ENCODE results near the gene NUDT22.
"Not testable (repeated sequence)": the region's sequence is repeated elsewhere in the genome, so short reads cannot be mapped to it uniquely, and the experiment has no call there.

The NUDT22 gene

DNA sequence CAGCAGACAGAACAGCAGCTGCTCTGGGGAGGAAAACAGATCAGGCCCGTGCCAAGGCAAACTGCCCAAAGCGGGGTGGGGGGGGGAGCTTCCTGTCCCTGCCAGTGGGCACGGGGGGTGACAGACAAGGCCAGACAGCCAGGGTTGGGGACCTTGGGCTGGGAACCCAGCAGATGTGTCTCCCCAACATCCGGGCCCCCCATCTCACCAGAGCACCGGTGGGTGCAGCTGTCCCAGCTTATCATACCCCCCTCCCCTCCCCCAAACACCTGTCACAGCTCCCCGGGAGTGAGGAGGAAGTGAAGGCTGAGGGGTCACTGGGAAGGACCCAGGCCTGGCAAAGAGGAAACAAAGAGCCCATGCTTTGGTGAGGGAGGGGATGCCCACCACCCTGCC lies 19.3 kb downstream of the NUDT22 start:
- WGBS (ENCODE audit: extremely low coverage, insufficient coverage, low lambda C conversion rate): no CpG with 5 or more reads among the region's 6 CpGs
- no peak overlapping the region for H2BK15ac ChIP-seq (replicated peaks; ENCODE audit: low read depth)
- peak overlapping the region; percentile 75 for H3K23ac ChIP-seq (ENCODE audit: low read length)
- H2BK5ac ChIP-seq (ENCODE audit: low read length): no peak overlapping the region
- no peak overlapping the region for H2BK120ac ChIP-seq (ENCODE audit: low read depth, low read length)
- peak overlapping the region; percentile 35 for H3K4me2 ChIP-seq (ENCODE audit: low read length)
- no peak overlapping the region for H4K5ac ChIP-seq (ENCODE audit: low read length)
- H3K4ac ChIP-seq (ENCODE audit: low read depth, low read length): no peak overlapping the region
- no peak overlapping the region for H4K8ac ChIP-seq (ENCODE audit: low read depth, low read length)
- no peaks in the 10 kb centered on the region for H3K27me3 ChIP-seq (ENCODE audit: insufficient read depth, low read length, poor library complexity)
- no peak overlapping the region for H2AK5ac ChIP-seq (ENCODE audit: low read length)
- peak overlapping the region; percentile 98 for H3K56ac ChIP-seq (ENCODE audit: low read length)
- H3K79me1 ChIP-seq (ENCODE audit: low read length): peaks cover 7% of the 10 kb centered on the region
- no peak overlapping the region for H3K18ac ChIP-seq (ENCODE audit: low read length)
- H3K4me1 ChIP-seq (ENCODE audit: control insufficient read depth, low read depth, low read length): peaks cover 14% of the 10 kb centered on the region
- H3K79me2 ChIP-seq (ENCODE audit: control insufficient read depth, insufficient read depth, low read length): peaks cover 23% of the 10 kb centered on the region
- peak overlapping the region; percentile 94 for H3K4me3 ChIP-seq (ENCODE audit: low read length)
- no peak overlapping the region for H3K27ac ChIP-seq (ENCODE audit: low read depth, low read length)
- H3K9ac ChIP-seq (ENCODE audit: low read length): peak overlapping the region; percentile 95
- no peak for DNase-seq
- H3K36me3 ChIP-seq (ENCODE audit: control insufficient read depth, insufficient read depth, low read length): peaks cover 1% of the 10 kb centered on the region

DNA sequence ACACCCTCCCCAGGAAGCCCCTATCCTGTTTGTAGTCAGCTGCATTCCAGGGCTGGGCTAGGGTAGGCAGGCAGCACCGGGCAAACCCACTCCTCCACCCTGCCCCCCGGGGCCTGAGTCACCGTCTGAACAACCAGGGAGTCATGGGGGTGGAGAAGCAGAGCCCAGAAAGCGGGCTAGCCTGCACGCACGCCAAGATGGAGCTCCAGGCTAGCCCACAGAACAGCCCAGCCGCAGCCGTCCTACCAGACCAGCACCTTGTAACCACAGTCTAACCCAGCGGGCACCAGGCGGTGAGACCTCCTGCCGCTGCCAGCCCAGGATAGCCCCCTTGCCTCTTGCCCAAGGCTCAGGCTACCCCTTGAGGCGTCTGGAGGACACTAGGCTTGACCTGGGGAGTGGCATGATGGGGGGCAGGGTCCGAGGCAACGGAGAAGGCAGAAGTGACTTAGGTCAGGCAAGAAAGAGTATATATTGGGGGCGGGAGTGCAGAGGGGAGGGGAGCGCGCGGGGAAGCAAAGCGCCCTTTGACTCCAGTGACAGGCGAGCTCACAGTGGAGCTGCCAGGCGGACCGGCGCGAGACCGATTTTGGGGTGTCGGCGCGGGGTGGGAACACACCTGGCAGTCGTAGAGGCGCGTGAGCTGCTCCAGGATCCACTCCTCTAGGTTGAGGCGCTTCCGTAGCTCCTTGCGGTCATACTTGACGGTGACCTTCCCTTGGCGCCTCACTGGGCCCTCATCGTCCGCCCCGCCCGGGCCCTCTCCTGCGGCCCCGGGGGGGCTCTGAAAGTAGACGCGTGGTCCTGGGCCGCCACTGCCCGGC lies 19.9 kb downstream of the NUDT22 start:
- Histone ChIP-seq H4K5ac (ENCODE audit: low read length) (no peak overlapping the region), H3K23ac (ENCODE audit: low read length) (peak overlapping the region; percentile 75), H4K8ac (ENCODE audit: low read depth, low read length) (no peak overlapping the region), H2AK5ac (ENCODE audit: low read length) (peak overlapping the region; percentile 86), H3K79me2 (ENCODE audit: control insufficient read depth, insufficient read depth, low read length) (peaks cover 23% of the 10 kb centered on the region), H2BK120ac (ENCODE audit: low read depth, low read length) (peak overlapping the region; percentile 0), H3K79me1 (ENCODE audit: low read length) (peaks cover 7% of the 10 kb centered on the region), H3K18ac (ENCODE audit: low read length) (peak overlapping the region; percentile 15), H3K4me2 (ENCODE audit: low read length) (peak overlapping the region; percentile 35), H2BK15ac (replicated peaks; ENCODE audit: low read depth) (no peak overlapping the region), H3K36me3 (ENCODE audit: control insufficient read depth, insufficient read depth, low read length) (peaks cover 1% of the 10 kb centered on the region), H2BK5ac (ENCODE audit: low read length) (peak overlapping the region; percentile 64), H3K27ac (ENCODE audit: low read depth, low read length) (peak overlapping the region; percentile 46), H3K27me3 (ENCODE audit: insufficient read depth, low read length, poor library complexity) (no peaks in the 10 kb centered on the region), H3K56ac (ENCODE audit: low read length) (peak overlapping the region; percentile 98), H3K9ac (ENCODE audit: low read length) (peak overlapping the region; percentile 95), H3K4ac (ENCODE audit: low read depth, low read length) (peak overlapping the region; percentile 44), H3K4me1 (ENCODE audit: control insufficient read depth, low read depth, low read length) (peaks cover 12% of the 10 kb centered on the region), H3K4me3 (ENCODE audit: low read length) (peak overlapping the region; percentile 94)
- DNase-seq: peak; percentile 91
- WGBS (ENCODE audit: extremely low coverage, insufficient coverage, low lambda C conversion rate): no CpG with 5 or more reads among the region's 46 CpGs

DNA sequence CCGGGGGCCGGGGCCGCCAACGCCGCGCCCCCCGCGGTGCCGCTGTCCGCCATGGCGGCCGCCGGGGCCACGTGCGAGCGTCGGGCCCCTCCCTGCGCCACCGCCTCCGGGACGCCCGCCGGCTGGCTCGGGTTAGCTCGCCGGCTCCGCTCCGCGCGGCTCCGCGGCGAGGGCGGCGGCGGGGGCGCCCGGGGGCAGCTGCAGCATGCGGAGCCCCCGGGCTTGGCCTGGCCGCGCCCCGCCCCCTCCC lies 20.5 kb downstream of the NUDT22 start:
- not testable (repeated sequence) for H3K79me1 ChIP-seq (ENCODE audit: low read length); H3K36me3 ChIP-seq (ENCODE audit: control insufficient read depth, insufficient read depth, low read length); DNase-seq; H2BK120ac ChIP-seq (ENCODE audit: low read depth, low read length); H3K4me2 ChIP-seq (ENCODE audit: low read length); H3K23ac ChIP-seq (ENCODE audit: low read length); H3K27me3 ChIP-seq (ENCODE audit: insufficient read depth, low read length, poor library complexity); H2AK5ac ChIP-seq (ENCODE audit: low read length); H4K8ac ChIP-seq (ENCODE audit: low read depth, low read length); H2BK15ac ChIP-seq (replicated peaks; ENCODE audit: low read depth); H2BK5ac ChIP-seq (ENCODE audit: low read length); H4K5ac ChIP-seq (ENCODE audit: low read length)
- peak overlapping the region; percentile 95 for H3K9ac ChIP-seq (ENCODE audit: low read length)
- peak overlapping the region; percentile 94 for H3K4me3 ChIP-seq (ENCODE audit: low read length)
- no CpG with 5 or more reads among the region's 43 CpGs for WGBS (ENCODE audit: extremely low coverage, insufficient coverage, low lambda C conversion rate)
- H3K79me2 ChIP-seq (ENCODE audit: control insufficient read depth, insufficient read depth, low read length): peaks cover 23% of the 10 kb centered on the region
- H3K4ac ChIP-seq (ENCODE audit: low read depth, low read length): peak overlapping the region; percentile 44
- peak overlapping the region; percentile 22 for H3K27ac ChIP-seq (ENCODE audit: low read depth, low read length)
- peak overlapping the region; percentile 15 for H3K18ac ChIP-seq (ENCODE audit: low read length)
- peak overlapping the region; percentile 98 for H3K56ac ChIP-seq (ENCODE audit: low read length)
- peaks cover 12% of the 10 kb centered on the region for H3K4me1 ChIP-seq (ENCODE audit: control insufficient read depth, low read depth, low read length)

DNA sequence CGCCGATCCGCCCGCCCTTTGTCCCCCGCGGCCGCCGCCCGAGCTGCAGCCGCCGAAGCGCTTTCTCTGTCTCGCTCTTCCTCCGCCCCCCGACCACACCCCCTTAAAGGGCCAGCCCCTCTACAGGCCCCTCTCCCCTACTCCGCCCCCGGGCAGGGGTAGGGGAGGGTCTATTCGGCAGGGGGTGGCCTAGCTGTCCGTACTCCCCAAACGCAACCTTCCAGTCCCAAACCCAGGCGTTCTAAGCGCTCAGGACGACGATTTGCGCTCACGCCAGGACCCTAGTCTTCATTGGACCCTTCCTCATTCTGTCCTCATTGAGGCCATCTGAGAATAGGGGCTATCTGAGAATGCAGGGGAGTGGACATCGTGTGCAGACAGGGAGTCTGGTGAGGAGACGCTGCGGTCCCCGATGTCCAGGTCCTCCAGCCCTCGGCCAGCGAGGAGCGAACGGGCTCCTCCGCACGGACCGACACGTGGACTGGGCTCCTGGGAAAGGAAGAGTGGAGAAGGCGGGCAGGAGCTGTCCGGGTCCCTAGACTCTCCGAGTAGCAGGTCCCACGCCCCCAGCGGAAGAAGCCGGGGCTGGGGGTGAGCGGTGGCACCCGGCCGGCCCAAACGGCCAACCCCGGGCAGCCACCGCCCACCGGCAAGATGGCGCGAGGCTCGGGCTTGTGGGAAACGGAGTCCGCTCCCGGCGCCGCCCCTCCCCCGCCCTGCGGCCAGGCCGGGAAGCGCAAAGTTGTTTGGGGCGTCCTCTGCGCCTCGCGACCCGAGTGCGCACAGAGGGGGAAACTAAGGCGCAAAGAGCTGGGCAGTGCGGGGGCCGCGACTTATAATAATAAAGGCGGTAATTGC lies 21.0 kb downstream of the NUDT22 start, which contains the start of gene PPP1R14B:
PPP1R14B (minus strand) TSS at position 73 of the 858 bp plus-strand sequence. CDS start 270 bp downstream, outside the sequence.
- Histone ChIP-seq H3K18ac (ENCODE audit: low read length) (peak within 1 kb of the TSS; percentile 15), H2BK5ac (ENCODE audit: low read length) (peak within 1 kb of the TSS; percentile 73), H2AK5ac (ENCODE audit: low read length) (peak within 1 kb of the TSS; percentile 86), H3K79me1 (ENCODE audit: low read length) (peaks cover 11% of the 10 kb centered on the region), H3K9ac (ENCODE audit: low read length) (peak within 1 kb of the TSS; percentile 95), H2BK15ac (replicated peaks; ENCODE audit: low read depth) (no peak within 1 kb of the TSS), H3K4ac (ENCODE audit: low read depth, low read length) (peak within 1 kb of the TSS; percentile 50), H2BK120ac (ENCODE audit: low read depth, low read length) (peak within 1 kb of the TSS; percentile 0), H3K27ac (ENCODE audit: low read depth, low read length) (peak within 1 kb of the TSS; percentile 59), H3K56ac (ENCODE audit: low read length) (peak within 1 kb of the TSS; percentile 98), H4K8ac (ENCODE audit: low read depth, low read length) (no peak within 1 kb of the TSS), H3K4me2 (ENCODE audit: low read length) (peak within 1 kb of the TSS; percentile 93), H3K36me3 (ENCODE audit: control insufficient read depth, insufficient read depth, low read length) (peaks cover 1% of the 10 kb centered on the region), H3K79me2 (ENCODE audit: control insufficient read depth, insufficient read depth, low read length) (peaks cover 28% of the 10 kb centered on the region), H3K4me1 (ENCODE audit: control insufficient read depth, low read depth, low read length) (peaks cover 12% of the 10 kb centered on the region), H4K5ac (ENCODE audit: low read length) (no peak within 1 kb of the TSS), H3K27me3 (ENCODE audit: insufficient read depth, low read length, poor library complexity) (no peaks in the 10 kb centered on the region), H3K23ac (ENCODE audit: low read length) (peak within 1 kb of the TSS; percentile 75), H3K4me3 (ENCODE audit: low read length) (peak within 1 kb of the TSS; percentile 94)
- WGBS (ENCODE audit: extremely low coverage, insufficient coverage, low lambda C conversion rate): no CpG with 5 or more reads among the region's 74 CpGs
- DNase-seq: peak; percentile 96

DNA sequence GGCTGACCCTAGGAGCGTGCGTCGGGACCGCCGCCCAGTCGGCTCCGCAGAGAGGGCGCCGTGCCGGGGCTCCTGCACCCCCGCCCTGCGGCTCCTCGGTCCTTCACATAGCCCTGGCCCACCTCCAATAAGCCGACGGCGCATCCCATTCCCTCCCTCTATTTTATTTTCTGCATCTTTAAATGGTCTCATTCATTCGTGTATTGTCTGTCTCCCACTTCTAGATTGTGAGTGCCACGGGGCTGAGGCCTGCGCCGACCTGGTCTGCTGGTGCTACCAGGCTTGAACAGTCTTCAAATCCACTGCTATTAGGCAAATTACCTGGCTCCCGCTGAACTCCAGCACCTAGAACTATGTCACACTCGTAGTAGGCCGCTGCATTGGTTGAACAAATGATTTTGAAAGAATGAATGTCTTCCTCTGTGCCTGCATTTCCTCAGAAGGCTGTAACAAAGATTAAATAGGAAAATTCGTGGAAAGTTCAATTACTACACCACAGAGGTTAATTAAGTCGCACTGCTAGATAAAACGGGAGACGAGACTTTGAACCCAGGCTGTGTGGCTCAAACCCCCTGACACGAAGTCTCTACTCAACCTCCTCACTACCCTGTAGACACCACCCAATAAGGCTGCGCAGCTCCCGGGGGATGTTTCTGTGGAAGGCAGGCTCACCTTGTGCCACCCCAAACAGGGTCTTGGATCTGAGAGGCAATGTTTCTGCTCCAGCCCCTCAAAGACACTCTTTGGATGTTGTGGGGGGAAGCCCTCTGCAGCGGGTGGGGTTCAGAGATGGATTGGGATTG lies 21.9 kb downstream of the NUDT22 start:
- H3K4me3 ChIP-seq (ENCODE audit: low read length): no peak overlapping the region
- H3K27ac ChIP-seq (ENCODE audit: low read depth, low read length): no peak overlapping the region
- H3K27me3 ChIP-seq (ENCODE audit: insufficient read depth, low read length, poor library complexity): no peaks in the 10 kb centered on the region
- H4K5ac ChIP-seq (ENCODE audit: low read length): no peak overlapping the region
- peak overlapping the region; percentile 69 for H3K9ac ChIP-seq (ENCODE audit: low read length)
- no peak overlapping the region for H4K8ac ChIP-seq (ENCODE audit: low read depth, low read length)
- H2AK5ac ChIP-seq (ENCODE audit: low read length): peak overlapping the region; percentile 92
- H3K4me2 ChIP-seq (ENCODE audit: low read length): peak overlapping the region; percentile 32
- H3K23ac ChIP-seq (ENCODE audit: low read length): no peak overlapping the region
- peaks cover 9% of the 10 kb centered on the region for H3K79me1 ChIP-seq (ENCODE audit: low read length)
- H3K18ac ChIP-seq (ENCODE audit: low read length): peak overlapping the region; percentile 15
- H3K79me2 ChIP-seq (ENCODE audit: control insufficient read depth, insufficient read depth, low read length): peaks cover 30% of the 10 kb centered on the region
- no peak for DNase-seq
- no peak overlapping the region for H2BK5ac ChIP-seq (ENCODE audit: low read length)
- peak overlapping the region; percentile 59 for H3K4ac ChIP-seq (ENCODE audit: low read depth, low read length)
- no peak overlapping the region for H2BK120ac ChIP-seq (ENCODE audit: low read depth, low read length)
- no peak overlapping the region for H2BK15ac ChIP-seq (replicated peaks; ENCODE audit: low read depth)
- H3K36me3 ChIP-seq (ENCODE audit: control insufficient read depth, insufficient read depth, low read length): peaks cover 1% of the 10 kb centered on the region
- peaks cover 12% of the 10 kb centered on the region for H3K4me1 ChIP-seq (ENCODE audit: control insufficient read depth, low read depth, low read length)
- H3K56ac ChIP-seq (ENCODE audit: low read length): peak overlapping the region; percentile 77
- WGBS (ENCODE audit: extremely low coverage, insufficient coverage, low lambda C conversion rate): no CpG with 5 or more reads among the region's 31 CpGs
